ENCODE data around the gene DNASE1L3.
A peak's percentile ranks its signal among the peaks of the same experiment; 100 is the strongest.

Gene DNASE1L3

DNA sequence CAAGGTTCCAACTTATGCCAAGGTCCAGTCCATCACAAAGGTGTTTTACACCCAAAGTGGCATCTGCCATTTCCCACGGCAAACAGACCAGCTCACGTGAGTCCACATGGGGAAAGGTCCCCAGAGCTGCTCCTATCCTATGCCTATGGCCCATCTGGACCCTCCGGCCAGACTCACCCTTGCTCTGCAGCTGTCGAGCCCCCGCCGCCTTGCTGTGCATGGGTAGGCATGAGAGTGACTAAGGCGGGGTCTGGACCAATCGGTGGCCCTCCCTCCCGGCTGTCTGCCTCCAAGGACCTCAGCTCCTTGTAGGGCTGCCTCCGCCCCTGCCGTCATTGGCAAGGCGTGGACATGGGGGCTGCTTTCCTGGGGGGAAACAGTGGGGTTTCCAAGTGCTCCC is 26.9 kb downstream of the DNASE1L3 start:
- Histone ChIP-seq H3K4me1 (ENCODE audit: control insufficient read depth, insufficient read depth, low read length) (no peaks in the 10 kb centered on the region), H3K9me3 (replicated peaks; ENCODE audit: low read length) (no peaks in the 10 kb centered on the region), H3K4me2 (ENCODE audit: low read length) (no peak overlapping the region), H3K4me3 (ENCODE audit: low read length) (no peak overlapping the region), H3K27me3 (ENCODE audit: control insufficient read depth, insufficient read depth, low read length) (peaks cover 40% of the 10 kb centered on the region), H3K9ac (ENCODE audit: low read depth, low read length) (no peak overlapping the region), H3K36me3 (ENCODE audit: insufficient read depth, low read length) (no peaks in the 10 kb centered on the region)

DNA sequence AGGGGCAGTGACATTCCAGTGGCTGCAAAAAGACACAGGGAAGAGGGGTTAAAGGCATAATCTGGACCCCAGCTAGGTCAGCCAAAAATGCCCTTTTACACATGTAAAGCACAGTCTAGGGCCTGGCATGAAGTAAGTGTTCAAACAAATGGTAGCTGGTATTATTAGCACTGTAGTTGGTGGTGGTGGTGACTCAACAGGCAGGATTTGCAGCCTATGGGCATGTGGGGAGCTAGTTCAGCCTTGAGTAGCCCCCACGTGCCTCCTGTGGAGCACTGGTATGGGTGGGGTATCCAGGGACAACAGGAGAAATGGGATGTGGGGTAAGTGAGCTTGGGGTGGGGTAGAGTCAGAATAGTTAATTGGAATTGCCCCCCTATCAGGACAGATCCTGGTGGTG is 27.6 kb downstream of the DNASE1L3 start:
- Histone ChIP-seq H3K4me1 (ENCODE audit: control insufficient read depth, insufficient read depth, low read length) (no peaks in the 10 kb centered on the region), H3K27me3 (ENCODE audit: control insufficient read depth, insufficient read depth, low read length) (peaks cover 40% of the 10 kb centered on the region), H3K9ac (ENCODE audit: low read depth, low read length) (no peak overlapping the region), H3K4me3 (ENCODE audit: low read length) (no peak overlapping the region), H3K4me2 (ENCODE audit: low read length) (no peak overlapping the region), H3K36me3 (ENCODE audit: insufficient read depth, low read length) (no peaks in the 10 kb centered on the region), H3K9me3 (replicated peaks; ENCODE audit: low read length) (no peaks in the 10 kb centered on the region)

DNA sequence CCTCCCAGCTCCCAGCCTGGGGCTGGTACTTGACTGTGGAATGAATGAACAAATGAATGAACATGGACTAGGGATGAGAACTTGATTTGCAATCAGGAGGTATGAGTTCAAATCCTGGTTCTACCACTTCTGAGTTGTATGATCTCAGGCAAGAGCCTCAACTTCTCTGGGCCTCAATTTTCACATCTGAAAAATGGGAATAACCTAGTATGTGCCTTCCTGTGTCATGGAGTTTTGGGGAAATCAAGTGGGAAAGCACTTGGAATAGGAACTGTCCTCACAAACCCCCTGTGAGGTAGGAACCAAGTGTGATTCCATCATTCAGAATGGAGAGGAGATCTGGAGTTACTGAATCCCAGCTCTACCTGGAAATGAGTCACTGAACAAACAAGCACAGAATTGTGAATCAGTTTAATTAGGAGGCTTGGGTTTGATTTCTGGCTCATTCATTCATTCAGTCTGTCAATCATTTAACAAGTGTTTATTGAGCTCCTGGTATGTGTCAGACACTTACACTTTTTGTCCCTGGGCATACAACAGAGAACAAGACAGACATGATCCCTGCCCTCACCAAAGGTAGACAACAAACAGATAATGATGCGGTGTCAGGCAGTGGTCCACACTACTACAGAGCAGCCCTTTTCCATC is 29.7 kb downstream of the DNASE1L3 start:
- no peak overlapping the region for H3K4me2 ChIP-seq (ENCODE audit: low read length)
- H3K4me1 ChIP-seq (ENCODE audit: control insufficient read depth, insufficient read depth, low read length): peaks cover 7% of the 10 kb centered on the region
- no peaks in the 10 kb centered on the region for H3K36me3 ChIP-seq (ENCODE audit: insufficient read depth, low read length)
- H3K27me3 ChIP-seq (ENCODE audit: control insufficient read depth, insufficient read depth, low read length): peaks cover 34% of the 10 kb centered on the region
- H3K9me3 ChIP-seq (replicated peaks; ENCODE audit: low read length): no peaks in the 10 kb centered on the region
- no peak overlapping the region for H3K4me3 ChIP-seq (ENCODE audit: low read length)
- no peak overlapping the region for H3K9ac ChIP-seq (ENCODE audit: low read depth, low read length)

DNA sequence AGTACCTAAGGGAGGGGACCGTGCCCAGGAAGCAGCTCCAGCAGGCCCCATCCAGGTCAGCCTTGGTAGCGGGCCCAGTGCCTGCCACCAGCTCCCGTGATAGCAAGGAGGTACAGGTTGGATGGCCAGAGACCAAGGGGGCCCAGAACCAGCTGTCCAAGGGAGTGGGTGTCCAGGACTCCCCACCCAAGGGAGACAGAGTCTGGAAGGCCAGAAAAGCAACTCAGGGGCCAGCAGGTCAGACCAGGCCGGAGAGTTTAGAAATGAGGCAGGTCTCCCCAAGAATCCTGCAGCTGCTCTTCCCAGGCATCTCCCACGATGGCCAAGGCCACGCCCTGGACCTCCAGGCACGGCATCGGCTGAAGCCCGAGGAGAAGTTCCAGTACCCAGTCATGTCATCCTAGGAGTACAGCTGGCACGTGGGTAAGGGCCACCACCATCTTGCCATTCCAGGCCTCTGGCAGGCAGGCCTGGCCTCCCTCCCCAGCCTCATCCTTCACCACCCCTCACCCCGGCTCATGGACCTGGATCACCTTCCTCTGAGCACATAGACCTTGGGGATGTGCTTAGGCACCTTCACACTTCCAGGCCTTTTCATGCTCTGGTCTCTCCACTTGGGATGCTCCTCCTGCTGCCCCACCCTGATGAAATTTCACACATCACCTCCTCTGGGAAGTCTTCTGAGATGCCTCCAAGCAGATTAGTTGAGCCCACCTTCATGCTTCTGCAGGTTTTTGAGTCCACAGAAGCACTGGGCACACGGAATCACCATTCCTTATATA is 30.5 kb downstream of the DNASE1L3 start:
- no peaks in the 10 kb centered on the region for H3K36me3 ChIP-seq (ENCODE audit: insufficient read depth, low read length)
- H3K4me1 ChIP-seq (ENCODE audit: control insufficient read depth, insufficient read depth, low read length): peaks cover 7% of the 10 kb centered on the region
- H3K27me3 ChIP-seq (ENCODE audit: control insufficient read depth, insufficient read depth, low read length): peaks cover 30% of the 10 kb centered on the region
- no peak overlapping the region for H3K4me3 ChIP-seq (ENCODE audit: low read length)
- no peak overlapping the region for H3K9ac ChIP-seq (ENCODE audit: low read depth, low read length)
- H3K4me2 ChIP-seq (ENCODE audit: low read length): no peak overlapping the region
- no peaks in the 10 kb centered on the region for H3K9me3 ChIP-seq (replicated peaks; ENCODE audit: low read length)

DNA sequence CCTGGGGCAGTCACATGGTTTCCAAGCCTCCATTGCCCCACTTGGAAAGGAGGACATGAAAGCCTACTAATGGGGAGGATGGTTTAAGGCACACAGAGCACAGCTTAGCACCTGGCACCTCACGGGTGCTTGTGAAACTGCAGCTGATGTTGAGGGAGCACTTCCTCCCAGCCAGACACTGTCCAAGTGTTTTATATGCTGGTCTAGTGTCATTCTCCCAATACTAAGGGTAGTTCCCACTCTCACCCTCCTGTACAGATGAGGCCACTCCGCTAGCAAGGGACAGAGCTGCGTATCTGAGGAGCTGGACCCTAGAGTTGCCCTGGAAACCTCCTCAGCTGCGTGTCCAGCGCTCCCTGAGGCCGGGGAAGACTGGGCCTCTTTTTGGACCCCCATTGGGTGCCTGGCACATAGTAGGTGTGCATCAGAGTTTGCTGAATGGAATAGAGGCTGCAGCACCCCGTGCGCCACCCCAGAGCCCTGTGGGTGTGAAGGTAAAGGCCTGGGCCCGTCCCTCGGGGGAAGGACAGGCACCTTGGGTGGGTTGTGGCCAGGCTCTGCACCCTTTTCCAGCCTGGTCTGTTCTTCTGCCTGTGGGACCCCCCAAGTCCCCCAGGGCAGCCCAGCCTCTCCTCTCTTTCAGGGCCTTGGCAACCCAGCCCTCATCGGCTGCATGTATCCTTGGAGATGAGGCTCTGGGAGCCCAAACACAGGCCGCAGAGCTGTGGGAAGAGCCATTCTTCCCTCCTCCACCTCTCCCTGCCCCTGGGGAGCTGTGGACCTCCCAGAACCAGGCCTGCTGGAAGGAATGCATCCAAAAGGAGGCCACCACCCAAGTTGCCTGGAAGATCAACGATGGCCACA is 31.3 kb downstream of the DNASE1L3 start:
- no peak overlapping the region for H3K4me2 ChIP-seq (ENCODE audit: low read length)
- H3K27me3 ChIP-seq (ENCODE audit: control insufficient read depth, insufficient read depth, low read length): peaks cover 24% of the 10 kb centered on the region

DNA sequence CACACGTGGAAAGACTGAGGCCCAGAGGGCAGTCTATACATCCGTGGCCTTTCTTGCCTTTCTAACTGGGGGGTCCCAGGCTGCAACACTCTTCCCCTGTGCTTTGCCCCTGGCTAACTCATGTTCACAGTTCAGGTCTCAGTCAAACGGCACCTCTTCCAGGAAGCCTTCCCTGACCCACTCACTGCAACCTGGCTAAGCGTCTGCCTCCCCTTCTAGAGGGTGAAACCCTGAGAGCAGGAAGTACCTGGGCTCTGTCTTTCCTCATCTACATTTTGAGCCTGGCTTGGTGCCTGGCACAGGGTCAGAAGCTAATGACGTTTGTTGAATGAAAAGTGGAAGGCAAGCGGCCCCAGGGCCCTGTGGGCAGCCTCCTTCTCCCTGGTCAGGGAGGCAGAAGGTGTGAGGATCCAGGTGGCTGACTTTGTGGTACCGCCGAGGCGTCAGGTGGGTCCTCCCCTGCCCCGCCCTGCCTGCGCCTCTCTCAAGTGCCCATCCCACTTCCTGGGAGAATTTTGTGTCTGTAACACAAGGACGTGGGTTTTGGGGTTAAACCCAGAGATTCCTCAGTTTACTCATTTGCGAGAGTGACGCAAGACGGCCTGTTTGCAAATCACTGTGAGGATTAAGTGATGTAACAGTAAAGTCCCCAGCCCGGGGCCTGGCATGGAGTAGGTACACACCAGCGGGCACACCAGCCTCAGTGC is 32.1 kb downstream of the DNASE1L3 start:
- Histone ChIP-seq H3K9ac (ENCODE audit: low read depth, low read length) (no peak overlapping the region), H3K36me3 (ENCODE audit: insufficient read depth, low read length) (no peaks in the 10 kb centered on the region), H3K4me2 (ENCODE audit: low read length) (no peak overlapping the region), H3K9me3 (replicated peaks; ENCODE audit: low read length) (no peaks in the 10 kb centered on the region), H3K4me3 (ENCODE audit: low read length) (no peak overlapping the region), H3K4me1 (ENCODE audit: control insufficient read depth, insufficient read depth, low read length) (peaks cover 7% of the 10 kb centered on the region), H3K27me3 (ENCODE audit: control insufficient read depth, insufficient read depth, low read length) (peaks cover 19% of the 10 kb centered on the region)

More for the DNA sequence above, 31.3 kb downstream of the DNASE1L3 start:
- Histone ChIP-seq H3K4me1 (ENCODE audit: control insufficient read depth, insufficient read depth, low read length) (peaks cover 7% of the 10 kb centered on the region), H3K9ac (ENCODE audit: low read depth, low read length) (no peak overlapping the region), H3K9me3 (replicated peaks; ENCODE audit: low read length) (no peaks in the 10 kb centered on the region), H3K4me3 (ENCODE audit: low read length) (no peak overlapping the region), H3K36me3 (ENCODE audit: insufficient read depth, low read length) (no peaks in the 10 kb centered on the region)

DNA sequence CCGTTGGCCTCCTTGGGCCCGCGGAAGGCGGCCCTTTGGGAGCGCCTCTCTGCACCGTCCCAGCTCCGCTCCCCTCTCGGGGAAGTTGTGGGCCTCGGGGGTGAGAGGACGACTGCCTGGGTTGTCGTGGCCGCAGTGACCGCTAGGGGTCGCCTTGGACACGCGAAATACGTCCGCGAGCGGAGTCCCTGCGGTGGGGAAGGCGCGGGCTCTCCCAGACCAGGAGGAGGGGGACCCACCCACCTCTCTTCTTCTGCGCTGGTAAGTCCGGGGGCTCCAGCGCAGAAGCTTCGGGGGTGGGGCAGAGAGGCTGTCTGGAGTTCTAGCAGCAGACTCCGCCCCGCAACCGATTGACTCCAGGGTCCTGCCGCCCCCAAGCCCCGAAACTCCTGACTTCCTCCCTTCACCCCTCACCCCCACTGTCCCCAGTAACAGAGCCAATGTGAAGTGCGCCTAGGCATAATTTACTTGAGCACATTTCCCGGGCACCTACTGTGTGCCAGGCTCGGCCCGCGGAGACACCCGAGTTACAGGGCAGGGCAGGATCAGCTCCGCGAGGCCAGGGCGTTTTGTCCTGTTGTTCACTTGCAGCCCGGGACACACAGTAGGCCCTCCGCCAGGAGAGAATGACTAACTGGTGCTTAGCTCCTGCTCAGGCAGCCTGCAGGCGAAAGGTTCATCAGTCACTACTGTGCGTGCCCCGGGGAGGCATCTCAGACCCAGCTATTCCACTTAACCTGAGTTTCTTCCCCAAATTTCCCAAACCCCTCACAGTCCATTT is 32.8 kb downstream of the DNASE1L3 start:
- no peaks in the 10 kb centered on the region for H3K36me3 ChIP-seq (ENCODE audit: insufficient read depth, low read length)
- H3K4me1 ChIP-seq (ENCODE audit: control insufficient read depth, insufficient read depth, low read length): peaks cover 7% of the 10 kb centered on the region
- H3K4me3 ChIP-seq (ENCODE audit: low read length): peak overlapping the region; percentile 69
- H3K9ac ChIP-seq (ENCODE audit: low read depth, low read length): peak overlapping the region; percentile 61
- no peaks in the 10 kb centered on the region for H3K9me3 ChIP-seq (replicated peaks; ENCODE audit: low read length)
- H3K4me2 ChIP-seq (ENCODE audit: low read length): peak overlapping the region; percentile 95
- H3K27me3 ChIP-seq (ENCODE audit: control insufficient read depth, insufficient read depth, low read length): peaks cover 12% of the 10 kb centered on the region

DNA sequence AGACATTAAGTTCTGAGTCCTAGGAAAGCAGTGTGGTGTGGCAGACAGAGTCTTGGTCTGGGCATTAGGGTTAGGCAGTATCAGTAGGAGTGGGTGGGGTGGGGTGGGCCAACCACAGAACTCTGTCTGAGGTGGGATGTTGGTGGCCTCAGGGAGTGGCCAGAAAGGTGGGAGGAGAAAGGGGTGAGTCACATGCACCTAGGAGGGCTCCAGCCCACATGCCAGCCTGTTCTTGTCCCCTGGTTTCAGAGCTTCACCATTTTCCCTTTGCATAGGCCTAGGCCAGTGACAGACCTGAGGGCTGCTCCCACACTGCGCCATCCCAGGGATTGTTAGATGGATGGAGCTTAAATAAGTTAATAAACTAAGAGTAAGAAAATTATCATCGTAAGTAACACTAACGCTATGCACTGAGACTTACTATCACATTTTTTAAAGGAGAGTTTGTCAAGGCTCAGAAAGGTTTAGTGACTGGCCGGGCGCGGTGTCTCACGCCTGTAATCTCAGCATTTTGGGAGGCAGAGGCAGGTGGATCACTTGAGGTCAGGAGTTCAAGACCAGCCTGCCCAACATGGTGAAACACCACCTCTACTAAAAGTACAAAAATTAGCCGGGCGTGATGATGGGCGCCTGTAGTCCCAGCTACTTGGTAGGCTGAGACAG is 33.8 kb downstream of the DNASE1L3 start:
- Histone ChIP-seq H3K27me3 (ENCODE audit: control insufficient read depth, insufficient read depth, low read length) (peaks cover 10% of the 10 kb centered on the region), H3K4me1 (ENCODE audit: control insufficient read depth, insufficient read depth, low read length) (peaks cover 7% of the 10 kb centered on the region), H3K9ac (ENCODE audit: low read depth, low read length) (no peak overlapping the region), H3K36me3 (ENCODE audit: insufficient read depth, low read length) (no peaks in the 10 kb centered on the region), H3K4me3 (ENCODE audit: low read length) (no peak overlapping the region), H3K9me3 (replicated peaks; ENCODE audit: low read length) (no peaks in the 10 kb centered on the region), H3K4me2 (ENCODE audit: low read length) (no peak overlapping the region)

DNA sequence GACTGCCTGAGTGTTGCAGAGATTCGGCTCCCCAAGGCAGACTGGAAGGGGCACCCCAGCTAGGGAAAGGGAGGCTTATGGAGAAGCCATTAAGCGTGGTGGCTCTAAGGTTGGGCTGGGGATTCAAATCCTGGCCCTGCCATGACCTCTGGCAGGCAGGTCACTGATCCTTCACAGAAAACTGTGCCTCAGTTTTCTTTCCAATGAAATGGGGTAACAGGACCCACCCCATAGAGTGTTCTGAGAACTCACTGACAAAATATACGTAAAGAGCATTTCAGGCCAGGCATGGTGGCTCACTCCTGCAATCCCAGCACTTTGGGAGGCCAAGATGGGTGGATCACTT is 34.6 kb downstream of the DNASE1L3 start:
- peaks cover 5% of the 10 kb centered on the region for H3K27me3 ChIP-seq (ENCODE audit: control insufficient read depth, insufficient read depth, low read length)
- H3K36me3 ChIP-seq (ENCODE audit: insufficient read depth, low read length): no peaks in the 10 kb centered on the region
- H3K4me1 ChIP-seq (ENCODE audit: control insufficient read depth, insufficient read depth, low read length): peaks cover 7% of the 10 kb centered on the region
- no peak overlapping the region for H3K4me2 ChIP-seq (ENCODE audit: low read length)
- H3K9ac ChIP-seq (ENCODE audit: low read depth, low read length): no peak overlapping the region
- no peaks in the 10 kb centered on the region for H3K9me3 ChIP-seq (replicated peaks; ENCODE audit: low read length)
- H3K4me3 ChIP-seq (ENCODE audit: low read length): no peak overlapping the region

DNA sequence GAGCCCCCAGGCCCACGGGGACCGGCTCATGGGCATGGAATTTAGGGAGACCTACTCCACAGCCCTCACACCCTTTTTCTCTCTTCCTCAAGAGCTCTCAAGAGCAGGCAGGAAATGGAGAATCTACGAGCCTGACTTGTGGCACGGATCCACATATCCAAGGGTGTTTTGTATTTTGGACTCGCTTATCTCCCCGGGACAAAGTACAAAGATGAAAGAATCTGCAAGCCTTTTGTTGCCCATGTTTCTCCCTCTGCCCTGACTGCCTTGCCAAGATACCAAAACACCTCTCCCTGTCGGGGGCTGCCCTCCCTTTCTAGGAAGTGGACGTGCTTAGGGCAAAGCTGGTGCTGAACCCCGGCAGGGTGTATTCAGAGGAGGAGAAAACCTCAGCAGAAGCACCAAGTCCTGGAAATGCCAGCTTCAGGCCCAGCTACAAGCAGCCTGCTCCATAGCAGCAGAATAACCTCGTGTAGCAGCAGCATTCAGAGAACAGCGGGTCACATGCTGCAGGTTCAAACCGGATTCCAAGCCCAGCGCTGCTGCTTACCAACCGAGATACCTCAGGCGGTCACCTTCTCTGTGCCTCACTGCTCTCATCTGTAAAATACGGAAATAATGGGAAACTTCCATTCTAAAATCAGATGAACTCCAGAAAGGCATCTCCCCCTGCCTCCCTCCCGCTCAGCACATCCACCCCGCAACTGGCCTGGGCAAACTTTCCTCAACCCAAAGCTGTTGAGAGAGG is 35.2 kb downstream of the DNASE1L3 start:
- no peak overlapping the region for H3K4me2 ChIP-seq (ENCODE audit: low read length)
- no peaks in the 10 kb centered on the region for H3K9me3 ChIP-seq (replicated peaks; ENCODE audit: low read length)
- peaks cover 7% of the 10 kb centered on the region for H3K4me1 ChIP-seq (ENCODE audit: control insufficient read depth, insufficient read depth, low read length)
- peaks cover 4% of the 10 kb centered on the region for H3K36me3 ChIP-seq (ENCODE audit: insufficient read depth, low read length)
- no peaks in the 10 kb centered on the region for H3K27me3 ChIP-seq (ENCODE audit: control insufficient read depth, insufficient read depth, low read length)
- no peak overlapping the region for H3K4me3 ChIP-seq (ENCODE audit: low read length)
- H3K9ac ChIP-seq (ENCODE audit: low read depth, low read length): no peak overlapping the region
